Dendritic cell treated with granulocyte-macrophage colony-stimulating factor and Interleukin-4, amounts not matched to agents 40 ng/mL and 50 ng/mL, for 4 days (primary cell): ENCODE results near the gene HES5.

ENCODE experiments used
- H3K27ac Mint-ChIP-seq: one replicate; pipeline ENCODE4 v1.8.0; 2022; ENCODE audit warnings: mild to moderate bottlenecking, mixed read lengths
- H3K27me3 Mint-ChIP-seq: one replicate; pipeline ENCODE4 v1.8.0; 2022; ENCODE audit warnings: mild to moderate bottlenecking, mixed read lengths
- H3K36me3 Mint-ChIP-seq: one replicate; pipeline ENCODE4 v1.8.0; 2022; ENCODE audit warnings: low read depth, mixed read lengths
- H3K4me1 Mint-ChIP-seq: one replicate; pipeline ENCODE4 v1.8.0; 2022; ENCODE audit warnings: low read depth, mixed read lengths
- H3K4me3 Mint-ChIP-seq: one replicate; pipeline ENCODE4 v1.8.0; 2022; ENCODE audit warnings: mild to moderate bottlenecking, moderate library complexity, mixed read lengths
- H3K9me3 Mint-ChIP-seq: one replicate; pipeline ENCODE4 v1.8.0; 2022; ENCODE audit warnings: mixed read lengths
- intact Hi-C: fragments of 100-400 bp; cut with micrococcal nuclease; formaldehyde crosslinking; loops from one replicate; pipeline ENCODE4 v1.15.0; 2022

Gene HES5

DNA sequence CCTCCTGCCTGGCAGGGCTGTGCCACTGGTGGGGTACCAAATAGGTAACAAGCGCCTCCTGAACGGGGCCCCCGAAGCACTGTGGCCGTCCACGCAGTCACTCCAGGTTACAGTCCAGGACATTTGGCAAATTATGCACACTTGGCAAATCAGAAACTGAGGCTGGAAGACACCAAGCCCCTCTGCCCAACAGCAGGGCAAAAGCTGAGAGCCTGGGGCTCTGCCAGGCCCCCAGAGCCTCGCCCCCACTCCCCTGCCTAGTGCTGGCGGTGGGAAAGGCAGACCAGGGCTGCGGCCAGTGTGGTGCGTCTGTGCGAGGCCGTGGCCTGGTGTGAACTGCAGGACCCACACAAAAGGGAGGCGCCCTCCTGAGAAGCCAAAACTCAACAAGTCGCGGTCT lies 13.1 kb downstream of the HES5 start:
- no peaks in the 10 kb centered on the region for H3K4me1 Mint-ChIP-seq
- no peak overlapping the region for H3K4me3 Mint-ChIP-seq
- no peaks in the 10 kb centered on the region for H3K9me3 Mint-ChIP-seq
- H3K27ac Mint-ChIP-seq = no peak overlapping the region
- H3K36me3 Mint-ChIP-seq = peaks cover 100% of the 10 kb centered on the region
- no peaks in the 10 kb centered on the region for H3K27me3 Mint-ChIP-seq
- intact Hi-C loops = no loop called here

DNA sequence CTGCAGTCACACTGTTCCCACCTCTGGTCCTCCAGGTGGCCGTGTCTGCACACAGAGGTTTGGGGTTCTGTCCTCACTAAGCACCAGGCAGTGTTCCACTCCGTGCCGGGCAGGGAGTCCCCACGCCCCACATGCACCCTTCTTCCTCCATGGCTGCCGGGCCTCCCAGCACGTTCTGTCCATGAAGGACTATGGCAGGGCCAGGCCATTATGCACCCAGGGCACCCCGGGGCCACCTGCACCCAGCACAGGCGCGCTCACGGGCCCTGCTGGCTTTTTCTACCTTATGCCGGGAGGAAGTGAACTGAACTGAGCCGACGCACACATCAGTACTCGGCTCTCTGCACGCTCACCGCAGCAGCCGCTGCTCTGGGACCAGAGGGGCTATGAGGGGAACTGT lies 13.9 kb downstream of the HES5 start:
- H3K27ac Mint-ChIP-seq = no peak overlapping the region
- no peak overlapping the region for H3K4me3 Mint-ChIP-seq
- no peaks in the 10 kb centered on the region for H3K4me1 Mint-ChIP-seq
- no peaks in the 10 kb centered on the region for H3K9me3 Mint-ChIP-seq
- intact Hi-C loops = no loop called here
- H3K36me3 Mint-ChIP-seq = peaks cover 100% of the 10 kb centered on the region
- H3K27me3 Mint-ChIP-seq = no peaks in the 10 kb centered on the region

DNA sequence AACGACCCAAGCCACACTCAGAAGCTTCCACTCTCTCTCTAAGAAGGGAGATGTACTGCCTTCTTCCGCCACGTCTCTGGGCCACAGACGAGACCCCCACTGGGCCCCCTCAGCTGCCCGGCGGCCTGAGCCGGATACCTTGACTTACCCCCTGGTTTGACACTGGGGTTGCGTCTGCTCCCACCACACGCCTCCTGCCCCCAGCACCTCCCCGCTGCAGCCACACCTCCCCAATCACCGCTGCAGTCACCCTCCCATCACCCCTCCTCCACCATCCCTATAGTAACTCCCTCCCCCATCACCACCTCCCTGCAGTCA lies 14.3 kb downstream of the HES5 start:
- H3K9me3 Mint-ChIP-seq = no peaks in the 10 kb centered on the region
- H3K4me1 Mint-ChIP-seq = no peaks in the 10 kb centered on the region
- H3K4me3 Mint-ChIP-seq = no peak overlapping the region
- intact Hi-C loops = no loop called here
- H3K36me3 Mint-ChIP-seq = peaks cover 100% of the 10 kb centered on the region
- H3K27ac Mint-ChIP-seq = no peak overlapping the region
- H3K27me3 Mint-ChIP-seq = no peaks in the 10 kb centered on the region

DNA sequence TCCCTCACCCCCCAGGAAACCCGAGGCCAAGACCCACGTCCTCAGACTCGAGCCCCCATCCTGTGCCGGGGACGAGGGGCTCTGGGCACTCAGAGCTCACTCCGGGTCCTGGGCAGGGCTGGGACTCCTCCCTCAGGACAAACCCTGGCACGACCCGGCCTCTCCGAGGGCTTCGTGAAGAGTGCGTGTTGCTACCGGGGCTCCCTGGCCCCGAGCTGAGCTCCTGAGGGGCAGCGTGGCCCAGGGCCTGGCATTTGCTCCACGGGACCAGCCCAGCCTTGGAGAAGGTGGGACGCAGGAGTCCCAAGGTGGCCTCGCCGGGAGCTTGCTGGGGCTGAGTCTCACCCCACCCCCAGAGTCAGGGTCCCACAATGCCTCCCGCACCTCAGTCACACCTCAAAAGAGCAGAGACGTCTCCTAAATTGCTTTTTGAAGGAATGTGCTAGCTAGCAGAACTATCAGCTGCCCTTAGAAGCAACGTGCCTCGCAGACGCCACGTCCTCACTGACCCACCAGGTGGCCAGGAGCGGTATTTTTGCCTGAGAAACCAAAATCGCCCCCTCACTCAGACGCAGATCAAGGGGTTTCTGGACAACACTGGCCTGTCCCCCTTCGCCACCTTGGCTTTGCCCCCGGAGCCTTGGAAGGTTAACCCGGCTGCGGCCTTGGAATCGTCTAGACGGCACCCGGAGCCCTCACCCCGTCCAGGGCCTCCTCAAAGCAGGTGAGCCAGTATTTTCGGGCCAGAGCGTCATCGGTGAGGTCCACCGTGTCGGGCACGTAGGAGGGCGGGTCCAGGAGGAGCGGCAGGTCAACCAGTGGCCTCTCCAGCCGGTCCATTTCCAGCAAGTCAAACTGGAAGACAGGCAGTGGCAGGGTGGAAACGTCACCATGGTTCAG lies 14.9 kb downstream of the HES5 start:
- intact Hi-C loops = no loop called here
- Mint-ChIP-seq H3K27me3 (no peaks in the 10 kb centered on the region), H3K9me3 (no peaks in the 10 kb centered on the region), H3K4me1 (no peaks in the 10 kb centered on the region), H3K27ac (no peak overlapping the region), H3K36me3 (peaks cover 100% of the 10 kb centered on the region), H3K4me3 (no peak overlapping the region)

DNA sequence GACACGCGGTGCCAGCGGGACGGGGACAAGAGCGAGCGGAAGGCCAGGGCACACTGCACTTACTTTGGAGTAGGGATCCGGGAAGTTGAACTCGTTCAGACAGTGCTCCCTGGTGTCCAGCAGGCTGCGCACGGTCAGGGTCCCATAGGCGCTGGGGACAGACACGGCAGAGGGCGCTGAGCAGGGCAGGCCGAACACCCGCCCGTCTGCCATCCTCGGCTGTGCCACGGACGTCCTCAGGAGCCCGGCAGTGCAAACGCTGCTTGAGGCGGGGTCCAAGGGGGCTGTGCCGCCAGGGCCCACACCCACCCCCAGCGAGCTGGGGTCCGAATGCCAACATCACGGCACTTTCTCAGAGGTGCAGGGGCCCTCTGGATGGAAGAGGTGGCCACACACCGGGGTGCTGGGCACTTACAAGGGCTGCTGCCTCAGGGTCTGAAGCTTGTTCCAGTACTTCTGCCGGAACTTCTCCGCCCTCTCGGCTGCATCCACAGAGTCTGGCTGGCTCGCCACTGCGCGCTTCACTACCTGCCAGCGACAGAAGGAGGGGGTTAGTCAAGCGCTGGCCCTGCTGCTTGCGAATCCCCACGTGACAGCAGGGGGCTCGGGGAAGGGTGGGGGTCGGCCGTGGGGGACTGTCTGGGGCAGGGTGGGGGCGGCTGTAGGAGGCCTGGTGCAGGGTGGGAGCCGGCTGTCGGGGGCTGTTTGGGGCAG lies 16.0 kb downstream of the HES5 start:
- H3K9me3 Mint-ChIP-seq = no peaks in the 10 kb centered on the region
- no peak overlapping the region for H3K4me3 Mint-ChIP-seq
- no peaks in the 10 kb centered on the region for H3K4me1 Mint-ChIP-seq
- H3K36me3 Mint-ChIP-seq = peaks cover 100% of the 10 kb centered on the region
- H3K27ac Mint-ChIP-seq = no peak overlapping the region
- H3K27me3 Mint-ChIP-seq = no peaks in the 10 kb centered on the region
- intact Hi-C loops = no loop called here

DNA sequence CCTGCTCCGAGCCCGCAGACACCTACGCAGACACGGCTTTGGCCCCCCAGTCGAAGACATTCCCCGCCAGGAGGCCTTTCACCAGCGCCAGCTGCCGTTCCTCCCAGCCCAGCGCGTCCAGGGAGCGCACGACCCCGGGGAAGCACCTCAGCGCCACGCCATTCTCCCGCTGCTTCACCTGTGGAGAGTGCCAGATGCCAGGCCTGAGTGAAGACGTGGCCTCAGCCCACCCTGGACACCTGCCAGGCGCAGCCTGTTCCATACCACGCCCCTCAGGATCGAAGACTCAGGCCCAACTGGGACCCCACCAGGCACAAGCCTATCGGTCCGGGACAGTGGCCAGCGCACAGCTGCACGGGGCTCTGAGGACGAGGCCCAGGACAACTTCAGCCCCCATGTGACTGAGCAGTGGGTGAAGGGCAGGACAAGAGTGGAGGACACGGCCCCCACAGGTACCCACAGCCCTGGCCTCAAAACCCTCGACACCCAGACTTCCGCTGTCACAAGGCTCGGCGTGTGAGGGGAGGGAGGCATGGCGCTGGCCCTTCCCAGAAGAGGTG lies 17.1 kb downstream of the HES5 start:
- no peaks in the 10 kb centered on the region for H3K9me3 Mint-ChIP-seq
- no peak overlapping the region for H3K27ac Mint-ChIP-seq
- H3K4me1 Mint-ChIP-seq = no peaks in the 10 kb centered on the region
- no peak overlapping the region for H3K4me3 Mint-ChIP-seq
- H3K27me3 Mint-ChIP-seq = no peaks in the 10 kb centered on the region
- intact Hi-C loops = no loop called here
- H3K36me3 Mint-ChIP-seq = peaks cover 100% of the 10 kb centered on the region

DNA sequence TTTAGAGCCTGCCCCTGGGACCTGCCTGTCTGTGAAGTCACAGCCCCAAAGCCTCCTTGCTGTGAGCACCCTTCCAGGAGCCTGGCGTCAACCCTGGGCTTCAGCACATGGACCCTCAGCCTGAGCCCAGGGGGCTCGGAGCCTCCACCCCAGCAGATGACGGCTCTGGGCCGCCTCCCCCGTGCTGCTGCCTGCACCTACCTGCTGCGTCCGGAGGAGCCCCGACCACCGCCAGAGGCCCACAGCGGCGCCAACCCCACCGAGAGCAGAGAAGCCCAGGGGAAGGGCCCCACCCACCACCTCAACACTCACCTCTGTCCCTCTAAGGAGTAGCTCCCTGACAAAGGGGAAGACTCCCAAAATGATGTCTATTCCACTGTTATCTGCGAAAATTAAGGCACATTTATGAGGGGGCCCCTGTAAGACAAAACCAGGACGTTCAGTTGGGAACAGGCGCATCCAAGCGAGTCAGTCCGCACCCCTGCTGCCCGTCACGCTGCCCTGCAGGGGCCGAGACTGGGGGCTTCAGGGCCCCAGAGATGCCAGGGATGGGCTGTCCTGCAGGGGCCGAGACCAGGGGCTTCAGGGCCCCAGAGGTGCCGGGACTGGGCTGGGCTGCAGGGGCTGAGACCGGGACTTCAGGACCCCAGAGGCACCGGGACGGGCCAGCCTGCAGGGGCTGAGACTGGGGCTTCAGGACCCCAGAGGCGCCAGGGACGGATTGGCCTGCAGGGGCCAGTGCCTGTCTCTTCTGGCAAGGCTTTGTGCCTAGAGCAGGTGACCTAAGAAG lies 19.5 kb downstream of the HES5 start:
- intact Hi-C loops = no loop called here
- Mint-ChIP-seq H3K36me3 (peaks cover 88% of the 10 kb centered on the region), H3K9me3 (no peaks in the 10 kb centered on the region), H3K4me3 (no peak overlapping the region), H3K27ac (no peak overlapping the region), H3K4me1 (no peaks in the 10 kb centered on the region), H3K27me3 (no peaks in the 10 kb centered on the region)

DNA sequence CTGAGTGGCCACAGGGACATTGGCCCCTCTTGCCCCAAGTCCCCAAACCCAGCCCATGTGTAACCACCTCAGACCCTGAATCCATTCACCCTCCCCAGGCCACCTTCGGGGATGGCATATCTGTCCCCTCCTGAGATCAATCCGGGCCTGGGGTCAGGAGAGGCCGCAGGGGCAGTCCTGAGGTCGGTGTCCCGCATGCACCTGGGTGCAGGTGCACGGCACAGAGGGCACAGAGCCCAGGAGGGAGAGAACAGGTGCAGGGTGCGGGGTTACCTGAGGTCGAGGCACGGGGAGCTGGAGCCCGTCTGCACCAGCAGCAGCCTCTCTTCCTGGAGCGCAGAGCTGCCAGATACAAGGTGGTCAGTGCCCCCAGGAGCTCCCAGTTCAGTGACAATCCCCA lies 20.5 kb downstream of the HES5 start:
- Mint-ChIP-seq H3K36me3 (peaks cover 78% of the 10 kb centered on the region), H3K27ac (no peak overlapping the region), H3K4me3 (no peak overlapping the region), H3K27me3 (peaks cover 1% of the 10 kb centered on the region), H3K4me1 (no peaks in the 10 kb centered on the region), H3K9me3 (no peaks in the 10 kb centered on the region)
- intact Hi-C loops = no loop called here

DNA sequence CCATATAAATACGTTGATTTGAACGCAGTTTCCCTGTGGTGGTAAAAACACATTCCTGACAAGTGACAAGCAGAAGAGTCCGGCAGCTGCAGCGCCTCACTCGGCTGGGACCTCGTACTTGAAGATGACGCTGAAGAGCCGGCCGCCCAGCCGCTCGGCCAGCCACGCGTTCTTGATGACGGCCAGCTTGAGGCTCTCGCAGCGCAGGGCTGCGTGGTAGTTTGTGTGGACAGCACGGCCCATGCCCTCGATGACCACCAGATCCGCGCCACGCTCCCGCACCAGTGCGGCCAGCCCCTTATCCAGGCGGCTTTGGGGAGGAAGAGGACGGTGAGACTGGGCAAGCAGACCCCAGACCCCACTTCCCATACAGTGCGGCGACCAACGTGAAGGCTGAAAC lies 21.3 kb downstream of the HES5 start:
- Mint-ChIP-seq H3K27me3 (peaks cover 9% of the 10 kb centered on the region), H3K36me3 (peaks cover 70% of the 10 kb centered on the region), H3K9me3 (no peaks in the 10 kb centered on the region), H3K4me3 (no peak overlapping the region), H3K4me1 (no peaks in the 10 kb centered on the region), H3K27ac (no peak overlapping the region)
- intact Hi-C loops = no loop called here

DNA sequence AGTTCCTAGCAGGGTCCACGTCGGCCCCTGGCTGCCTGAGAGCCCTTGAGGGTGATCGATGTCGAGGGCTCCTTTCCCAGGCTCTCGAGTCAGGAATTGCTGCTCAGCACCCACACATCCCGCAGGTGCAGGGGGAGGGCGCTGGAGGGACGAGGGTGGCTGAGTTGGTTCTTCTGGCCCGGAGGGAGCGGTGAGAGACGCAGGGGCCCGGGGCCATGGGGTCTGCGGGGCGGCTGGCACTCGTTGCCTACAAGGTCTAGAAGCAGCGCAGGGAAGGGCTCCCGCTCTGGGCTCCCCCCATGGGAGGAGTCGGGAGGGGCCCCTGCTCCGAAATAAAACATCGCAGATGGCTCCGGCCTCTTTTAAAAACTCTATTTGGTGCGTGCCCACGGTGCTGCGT lies 21.9 kb downstream of the HES5 start:
- intact Hi-C loops = no loop called here
- Mint-ChIP-seq H3K9me3 (no peaks in the 10 kb centered on the region), H3K36me3 (peaks cover 64% of the 10 kb centered on the region), H3K27ac (no peak overlapping the region), H3K27me3 (peaks cover 10% of the 10 kb centered on the region), H3K4me1 (no peaks in the 10 kb centered on the region), H3K4me3 (no peak overlapping the region)

DNA sequence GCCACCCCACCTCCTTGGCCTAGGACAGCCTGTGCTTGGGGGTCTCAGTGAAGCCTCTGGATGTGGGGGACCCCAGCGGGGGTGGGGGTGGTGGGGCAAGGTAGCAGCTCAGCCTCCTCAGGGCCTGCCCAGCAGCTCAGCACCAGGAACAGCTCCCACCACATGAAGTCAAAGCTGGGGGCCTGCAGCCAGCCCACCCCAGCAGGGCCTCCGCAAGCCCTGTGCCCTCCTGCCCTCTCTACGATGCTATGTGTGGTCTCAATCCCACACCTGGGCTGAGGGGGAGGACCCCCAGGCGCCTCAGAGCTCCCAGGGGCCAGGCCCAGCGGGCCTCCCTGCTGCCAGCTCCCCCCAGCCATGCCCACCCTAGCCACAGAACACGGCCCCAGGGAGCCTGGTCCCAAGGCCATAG lies 22.3 kb downstream of the HES5 start:
- Mint-ChIP-seq H3K27ac (no peak overlapping the region), H3K36me3 (peaks cover 60% of the 10 kb centered on the region), H3K4me1 (no peaks in the 10 kb centered on the region)

DNA sequence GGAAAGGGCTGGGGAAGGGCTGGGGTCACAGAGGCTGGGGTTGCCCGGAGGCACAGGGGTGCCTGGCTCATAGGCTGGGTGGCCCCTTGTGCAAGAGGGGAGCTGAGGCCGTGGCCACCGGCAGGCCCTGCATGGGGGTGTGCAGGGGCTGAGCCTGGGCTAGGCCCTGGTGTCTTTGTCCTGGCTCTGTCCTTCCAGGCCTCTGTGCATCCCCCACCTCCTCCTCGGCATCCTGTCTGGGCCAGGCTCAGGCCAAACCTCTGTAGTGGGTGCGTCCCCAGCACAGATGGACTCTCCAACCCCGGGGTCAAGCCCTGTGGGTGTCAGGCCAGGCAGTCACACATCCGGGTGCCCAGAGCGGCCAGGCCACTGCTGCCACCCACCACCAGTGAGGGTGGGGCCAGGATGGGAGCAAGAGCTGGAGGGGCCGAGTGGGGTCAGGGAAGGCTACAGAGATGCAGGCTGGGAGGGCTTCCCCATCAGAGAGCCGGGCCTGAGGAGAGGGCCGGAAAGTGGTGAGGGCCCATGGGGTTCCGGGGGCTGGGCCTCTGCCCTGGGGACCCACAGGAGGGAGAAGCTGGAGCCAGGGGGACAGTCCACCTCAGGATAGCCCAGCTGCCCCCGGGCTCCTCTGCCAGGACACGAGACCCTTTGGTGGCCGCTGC lies 23.0 kb downstream of the HES5 start:
- peaks cover 53% of the 10 kb centered on the region for H3K36me3 Mint-ChIP-seq
- no peak overlapping the region for H3K4me3 Mint-ChIP-seq
- peaks cover 10% of the 10 kb centered on the region for H3K27me3 Mint-ChIP-seq
- no peak overlapping the region for H3K27ac Mint-ChIP-seq
- intact Hi-C loops = no loop called here
- no peaks in the 10 kb centered on the region for H3K4me1 Mint-ChIP-seq
- H3K9me3 Mint-ChIP-seq = no peaks in the 10 kb centered on the region

More for the DNA sequence above, 22.3 kb downstream of the HES5 start:
- intact Hi-C loops = no loop called here
- Mint-ChIP-seq H3K27me3 (peaks cover 10% of the 10 kb centered on the region), H3K4me3 (no peak overlapping the region), H3K9me3 (no peaks in the 10 kb centered on the region)

DNA sequence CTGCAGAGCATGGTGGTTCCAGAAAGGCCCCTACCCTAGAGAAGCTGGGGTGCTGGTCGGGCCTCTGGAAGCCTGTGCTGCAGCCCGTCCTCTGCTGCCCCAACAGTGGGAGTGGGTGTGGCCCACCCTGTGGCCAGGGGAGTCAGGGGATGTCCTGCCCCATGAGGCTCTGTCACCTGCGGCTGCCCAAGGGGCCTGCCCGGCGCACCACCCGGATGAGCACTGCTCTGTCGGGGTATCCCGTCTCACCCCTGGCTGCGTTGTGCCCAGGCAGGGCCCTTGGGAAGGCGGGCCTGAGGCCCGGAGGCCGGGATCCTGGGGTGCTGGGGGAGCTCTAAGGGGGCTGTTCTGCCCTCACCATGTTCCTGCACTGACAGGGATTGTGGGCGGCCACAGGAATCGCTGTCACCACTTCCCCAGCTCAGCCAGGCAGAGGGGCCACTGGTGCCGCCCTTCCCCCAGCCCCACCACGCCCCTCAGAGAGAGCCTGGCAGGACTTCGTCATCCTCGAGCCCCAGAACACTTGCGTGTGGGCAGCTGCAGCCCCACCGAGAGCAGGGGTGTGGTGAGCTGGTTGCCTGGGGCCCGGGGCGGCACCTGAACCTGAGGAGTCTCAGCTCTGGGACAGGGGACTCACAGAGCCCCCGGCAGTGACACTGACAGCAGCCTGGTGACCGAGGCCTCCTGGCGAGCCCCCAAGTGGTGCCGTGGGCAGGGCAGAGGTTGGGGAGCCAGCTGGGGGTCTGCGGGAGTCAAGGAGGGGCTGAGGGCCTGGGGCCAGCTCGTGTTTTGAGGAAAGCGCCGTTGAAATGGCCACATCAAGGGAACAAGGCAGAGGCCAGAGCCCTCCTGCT lies 23.8 kb downstream of the HES5 start:
- peaks cover 45% of the 10 kb centered on the region for H3K36me3 Mint-ChIP-seq
- H3K27me3 Mint-ChIP-seq = peaks cover 10% of the 10 kb centered on the region
- no peak overlapping the region for H3K4me3 Mint-ChIP-seq
- intact Hi-C loops = no loop called here
- no peak overlapping the region for H3K27ac Mint-ChIP-seq
- H3K4me1 Mint-ChIP-seq = no peaks in the 10 kb centered on the region
- H3K9me3 Mint-ChIP-seq = no peaks in the 10 kb centered on the region
